Esophagus muscularis mucosa (tissue), 4 donors: ENCODE results near the gene SPEF2. TPM values are rescaled to one million over a fixed set of nuclear protein-coding genes. Genes with fewer than 3 reads are reported as not detected.
A peak's percentile ranks its signal among the peaks of the same experiment; 100 is the strongest.

Source experiments
- DNase-seq: peaks from one replicate; pipeline ENCODE4 v3.0.0-alpha.2; 2017; ENCODE audit errors: extremely low spot score
- H3K27ac ChIP-seq, 4 donors: fragments of 200-600 bp; sonication (generic); replicated peaks in 1 of 4; 1 replicate in 3 of 4; 2 replicates in 1 of 4; pipeline ENCODE4 v1.5.1; 2016 to 2019; ENCODE audit warnings: mild to moderate bottlenecking in 1 of 4
- H3K27me3 ChIP-seq, 4 donors: fragments of 200-600 bp; sonication (generic); one replicate each; pipeline versions ENCODE4 v1.5.1 to v1.6.0; 2016 to 2019
- H3K36me3 ChIP-seq, 4 donors: fragments of 200-600 bp; sonication (generic); one replicate each; pipeline ENCODE4 v1.5.1; 2016 to 2019
- H3K4me1 ChIP-seq, 4 donors: fragments of 200-600 bp; sonication (generic); one replicate each; pipeline ENCODE4 v1.5.1; 2016 to 2019
- H3K4me3 ChIP-seq, 4 donors: fragments of 200-600 bp; sonication (generic); 1 replicate in 2 of 4; 2 replicates in 2 of 4; pipeline ENCODE4 v1.5.1; 2016 to 2019; ENCODE audit warnings: mild to moderate bottlenecking in 4 of 4, moderate library complexity in 1 of 4
- H3K9me3 ChIP-seq, 4 donors: fragments of 200-600 bp; sonication (generic); 1 replicate in 3 of 4; 2 replicates in 1 of 4; pipeline ENCODE4 v1.5.1; 2016 to 2019
- CTCF ChIP-seq, 3 experiments: fragments of 200-600 bp in 2 of 3; fragments of 450-650 bp in 1 of 3; sonication (generic) in 2 of 3; IDR thresholded peaks; one replicate each; pipeline ENCODE4 v1.5.1; 2017 to 2019; ENCODE audit warnings: antibody characterized with exemption in 3 of 3, mild to moderate bottlenecking in 2 of 3, moderate library complexity in 1 of 3
- EP300 ChIP-seq: sonication (generic); formaldehyde crosslinking; IDR thresholded peaks from one replicate; pipeline ENCODE4 v1.6.1; 2017; ENCODE audit warnings: antibody characterized with exemption
- POLR2A ChIP-seq: fragments of 450-650 bp; IDR thresholded peaks from one replicate; pipeline ENCODE4 v1.6.1; 2017; ENCODE audit warnings: antibody characterized with exemption, moderate library complexity, mild to moderate bottlenecking, low read depth
- POLR2AphosphoS5 ChIP-seq, 2 donors: sonication (generic); formaldehyde crosslinking; IDR thresholded peaks; one replicate each; pipeline ENCODE4 v1.6.1; 2017; ENCODE audit warnings: antibody characterized with exemption in 2 of 2
- WGBS: methylation state at CpG from one replicate; pipeline ENCODE4 v1.1.5; 2018; 5-methylcytosine and 5-hydroxymethylcytosine counted together
- intact Hi-C: fragments of 100-400 bp; cut with DNase I; formaldehyde crosslinking; loops from one replicate; pipeline ENCODE4 v1.15.1; 2023
- total RNA-seq, 4 donors: library from RNA; depleted of rRNA; stranded (reverse); fragments of >200 nt; gene quantifications; one replicate each; pipeline versions ENCODE4 v1.1.0 to v1.2.1, GENCODE V29; 2016

SPEF2 gene
- total RNA-seq, 4 donors from 2014 or later, result 2.8 to 4.6 (median 3.1) TPM

- intact Hi-C loops, result no loop called here
- WGBS, result 72% methylated on average over 4 of the region's 4 CpGs
These were observed 33.5 kb downstream of the SPEF2 start for GRCh38 chr5:35651002-35651756.

GRCh38 chr5:35656721-35657120 lies 39.1 kb downstream of the SPEF2 start:
- no peak overlapping the region for H3K4me3 ChIP-seq

More at GRCh38 chr5:35651002-35651756, 33.5 kb downstream of the SPEF2 start:
- no peak overlapping the region for H3K27ac ChIP-seq
- TF ChIP-seq CTCF (IDR thresholded peaks at IDR 0.05) (peak in 1 of 3 experiments; percentile 35), EP300 (no peak), POLR2AphosphoS5 (IDR thresholded peaks at IDR 0.05) (no peak), POLR2A (no peak)
- no peaks in the 10 kb centered on the region for H3K36me3 ChIP-seq
- H3K9me3 ChIP-seq, result no peaks in the 10 kb centered on the region
- peaks cover 0 to 16% (median 7%) of the 10 kb centered on the region in 4 donors for H3K4me1 ChIP-seq
- H3K4me3 ChIP-seq, result no peak overlapping the region
- DNase-seq, result no peak
- no peaks in the 10 kb centered on the region for H3K27me3 ChIP-seq

GRCh38 chr5:35657877-35658276 lies 40.2 kb downstream of the SPEF2 start:
- H3K36me3 ChIP-seq, result no peaks in the 10 kb centered on the region
- no peaks in the 10 kb centered on the region for H3K9me3 ChIP-seq
- DNase-seq, result no peak
- no peaks in the 10 kb centered on the region for H3K4me1 ChIP-seq
- 93% methylated on average over 2 of the region's 2 CpGs for whole genome bisulfite sequencing
- H3K27me3 ChIP-seq, result no peaks in the 10 kb centered on the region
- intact Hi-C loops, result no loop called here
- TF ChIP-seq CTCF (IDR thresholded peaks at IDR 0.05), result no peak
- no peak for TF ChIP-seq POLR2A
- no peak for TF ChIP-seq EP300
- no peak for TF ChIP-seq POLR2AphosphoS5 (IDR thresholded peaks at IDR 0.05)
- H3K4me3 ChIP-seq, result no peak overlapping the region
- no peak overlapping the region for H3K27ac ChIP-seq

More at GRCh38 chr5:35656721-35657120, 39.1 kb downstream of the SPEF2 start:
- H3K9me3 ChIP-seq, result no peaks in the 10 kb centered on the region
- no peak for DNase-seq
- no peaks in the 10 kb centered on the region for H3K36me3 ChIP-seq
- intact Hi-C loops, result no loop called here
- TF ChIP-seq EP300 (no peak), CTCF (IDR thresholded peaks at IDR 0.05) (no peak), POLR2AphosphoS5 (IDR thresholded peaks at IDR 0.05) (no peak), POLR2A (no peak)
- H3K27ac ChIP-seq, result no peak overlapping the region
- H3K4me1 ChIP-seq, result no peaks in the 10 kb centered on the region
- no peaks in the 10 kb centered on the region for H3K27me3 ChIP-seq

GRCh38 chr5:35659556-35659955 lies 41.9 kb downstream of the SPEF2 start:
- intact Hi-C loops, result no loop called here

More at GRCh38 chr5:35659556-35659955, 41.9 kb downstream of the SPEF2 start:
- Histone ChIP-seq H3K4me3 (no peak overlapping the region), H3K36me3 (no peaks in the 10 kb centered on the region), H3K27me3 (no peaks in the 10 kb centered on the region), H3K27ac (no peak overlapping the region), H3K9me3 (no peaks in the 10 kb centered on the region), H3K4me1 (no peaks in the 10 kb centered on the region)
- DNase-seq, result no peak
- no peak for TF ChIP-seq EP300
- TF ChIP-seq POLR2A, result no peak
- no peak for TF ChIP-seq POLR2AphosphoS5 (IDR thresholded peaks at IDR 0.05)
- no peak for TF ChIP-seq CTCF (IDR thresholded peaks at IDR 0.05)
